Bronchial epithelial cell (primary cell): Measurements from ENCODE around the gene SYT5. TPM values are rescaled to one million over a fixed set of nuclear protein-coding genes. Genes with fewer than 3 reads are reported as not detected.
A peak's percentile ranks its signal among the peaks of the same experiment; 100 is the strongest.

ENCODE experiments used
- DNase-seq: peaks from one replicate; pipeline ENCODE4 v3.0.0-alpha.2; 2010; ENCODE audit warnings: low read depth
- FAIRE-seq: peaks from 2 replicates; lab custom pipeline; 2011; peaks lifted over from hg19 to GRCh38; lab: Jason Lieb, UNC
- H3K27me3 ChIP-seq: 2 replicates; pipeline ENCODE4 v1.5.1; 2011; ENCODE audit warnings: low read length; ENCODE audit not compliant: control insufficient read depth, insufficient read depth
- H3K36me3 ChIP-seq: 2 replicates; pipeline ENCODE4 v1.5.1; 2011; ENCODE audit warnings: low read length; ENCODE audit not compliant: control insufficient read depth, insufficient read depth
- H3K4me3 ChIP-seq: 2 replicates; pipeline ENCODE4 v1.5.1; 2011; ENCODE audit warnings: mild to moderate bottlenecking, low read depth, low read length, control low read depth
- total RNA-seq: library from RNA; depleted of rRNA; stranded (reverse); fragments of >200 nt; gene quantifications from 2 replicates; pipeline ENCODE4 v1.2.1, GENCODE V29; 2014
- TF ChIP-seq, protein P1 (sequence below): IDR thresholded peaks from 2 replicates; pipeline ENCODE4 v1.5.1; 2011; ENCODE audit warnings: mild to moderate bottlenecking, moderate library complexity, low read length, control low read depth, inconsistent platforms; ENCODE audit not compliant: insufficient read depth, severe bottlenecking

The SYT5 gene
- total RNA-seq, 1 donor from 2014 or later = 0.26 TPM

DNA sequence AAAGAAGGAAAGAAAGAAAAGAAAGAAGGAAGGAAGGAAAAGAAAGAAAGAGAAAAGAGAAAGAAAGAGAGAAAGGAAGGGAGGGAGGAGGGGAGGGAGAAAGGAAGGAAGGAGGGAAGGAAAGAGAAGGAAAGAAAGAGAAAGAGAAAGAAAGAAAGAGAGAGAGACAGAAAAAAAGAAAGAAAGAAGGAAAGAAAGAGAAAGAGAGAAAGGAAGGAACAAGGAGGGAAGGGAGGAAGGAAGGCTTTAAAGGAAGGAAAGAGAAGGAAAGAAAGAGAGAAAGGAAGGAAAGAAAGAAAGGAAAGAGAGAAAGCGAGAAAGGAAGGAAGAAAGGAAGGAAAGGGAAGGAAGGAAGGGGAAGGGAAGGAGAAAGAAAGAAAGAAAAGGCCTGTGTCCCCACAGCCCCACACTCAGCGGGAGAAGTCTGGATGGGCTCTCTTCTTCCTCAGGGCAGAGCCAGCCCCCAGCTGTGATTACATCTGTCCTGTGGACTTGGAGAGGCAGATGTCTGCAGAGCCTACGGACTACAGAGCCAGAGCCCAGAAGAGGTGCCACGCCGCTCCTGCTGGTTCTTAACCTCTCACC is 19.6 kb upstream of the SYT5 start:
- no peak for FAIRE-seq
- Histone ChIP-seq H3K4me3 (no peak overlapping the region), H3K36me3 (no peaks in the 10 kb centered on the region), H3K27me3 (no peaks in the 10 kb centered on the region)
- TF ChIP-seq, protein P1, sequence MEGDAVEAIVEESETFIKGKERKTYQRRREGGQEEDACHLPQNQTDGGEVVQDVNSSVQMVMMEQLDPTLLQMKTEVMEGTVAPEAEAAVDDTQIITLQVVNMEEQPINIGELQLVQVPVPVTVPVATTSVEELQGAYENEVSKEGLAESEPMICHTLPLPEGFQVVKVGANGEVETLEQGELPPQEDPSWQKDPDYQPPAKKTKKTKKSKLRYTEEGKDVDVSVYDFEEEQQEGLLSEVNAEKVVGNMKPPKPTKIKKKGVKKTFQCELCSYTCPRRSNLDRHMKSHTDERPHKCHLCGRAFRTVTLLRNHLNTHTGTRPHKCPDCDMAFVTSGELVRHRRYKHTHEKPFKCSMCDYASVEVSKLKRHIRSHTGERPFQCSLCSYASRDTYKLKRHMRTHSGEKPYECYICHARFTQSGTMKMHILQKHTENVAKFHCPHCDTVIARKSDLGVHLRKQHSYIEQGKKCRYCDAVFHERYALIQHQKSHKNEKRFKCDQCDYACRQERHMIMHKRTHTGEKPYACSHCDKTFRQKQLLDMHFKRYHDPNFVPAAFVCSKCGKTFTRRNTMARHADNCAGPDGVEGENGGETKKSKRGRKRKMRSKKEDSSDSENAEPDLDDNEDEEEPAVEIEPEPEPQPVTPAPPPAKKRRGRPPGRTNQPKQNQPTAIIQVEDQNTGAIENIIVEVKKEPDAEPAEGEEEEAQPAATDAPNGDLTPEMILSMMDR = no peak
- no peak for DNase-seq

DNA sequence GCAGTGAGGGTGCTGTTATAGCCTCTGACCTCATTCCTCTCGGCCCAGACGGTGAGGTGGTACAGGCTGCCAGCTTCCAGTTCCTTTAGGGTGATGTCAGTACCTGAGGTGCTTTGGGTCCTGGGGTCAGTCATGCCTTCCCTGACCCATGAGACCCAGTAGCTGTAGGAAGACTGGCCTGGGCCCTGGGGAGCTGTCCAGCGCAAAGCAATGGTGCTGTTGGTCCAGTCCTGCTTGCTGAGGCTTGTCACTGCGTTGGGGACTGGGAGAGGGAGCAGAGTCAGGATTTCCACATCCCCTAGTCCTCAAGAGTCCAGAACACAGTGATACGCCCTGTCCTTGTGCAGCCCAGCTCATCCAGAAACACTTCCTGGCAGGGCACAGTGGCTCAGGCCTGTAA is 18.6 kb upstream of the SYT5 start:
- H3K4me3 ChIP-seq = no peak overlapping the region
- TF ChIP-seq, protein P1 = no peak
- no peaks in the 10 kb centered on the region for H3K27me3 ChIP-seq
- FAIRE-seq (no peak), DNase-seq (peak; percentile 17)
- no peaks in the 10 kb centered on the region for H3K36me3 ChIP-seq

DNA sequence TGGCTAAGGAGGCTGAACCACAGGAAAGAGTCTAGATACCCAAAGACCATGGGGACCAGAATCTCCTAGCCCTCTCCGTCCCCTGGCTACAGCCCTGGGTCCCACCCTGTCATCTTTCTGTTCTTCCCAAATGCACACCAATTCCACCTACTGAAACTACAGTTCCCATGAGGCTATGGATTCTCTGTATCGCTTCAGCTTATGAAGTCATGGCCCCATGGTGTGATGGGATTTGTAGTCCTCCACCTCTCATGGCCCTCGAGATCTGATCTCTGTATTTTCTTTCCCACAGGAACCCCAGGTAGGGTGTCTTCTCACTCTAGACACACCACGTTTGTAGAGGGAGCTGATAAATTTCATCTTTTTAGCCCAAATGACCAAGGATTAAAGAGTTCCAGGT is 17.4 kb upstream of the SYT5 start:
- no peak overlapping the region for H3K4me3 ChIP-seq
- DNase-seq = no peak
- H3K36me3 ChIP-seq = no peaks in the 10 kb centered on the region
- TF ChIP-seq, protein P1 = no peak
- FAIRE-seq = no peak
- no peaks in the 10 kb centered on the region for H3K27me3 ChIP-seq

DNA sequence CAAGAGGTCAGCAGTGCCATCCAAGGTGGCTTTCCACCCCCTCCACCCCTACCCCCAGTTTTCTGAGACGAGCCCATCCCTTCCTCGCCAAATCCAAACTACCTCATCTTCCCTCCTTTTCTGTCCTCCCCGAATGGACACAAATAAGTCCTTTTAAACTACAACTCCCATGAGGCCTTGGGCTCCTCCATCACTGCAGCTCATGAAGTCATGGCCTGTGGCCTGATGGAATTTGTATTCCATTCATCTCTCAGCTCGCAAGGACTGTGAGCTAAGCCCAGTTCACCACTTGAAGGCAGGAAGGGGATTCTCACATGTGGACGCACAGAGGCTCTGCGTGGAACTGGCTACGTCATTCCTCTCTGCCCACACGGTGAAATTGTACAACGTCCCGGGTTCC is 16.7 kb upstream of the SYT5 start:
- H3K4me3 ChIP-seq = no peak overlapping the region
- no peaks in the 10 kb centered on the region for H3K27me3 ChIP-seq
- no peak for DNase-seq
- TF ChIP-seq, protein P1 = no peak
- no peaks in the 10 kb centered on the region for H3K36me3 ChIP-seq
- no peak for FAIRE-seq

DNA sequence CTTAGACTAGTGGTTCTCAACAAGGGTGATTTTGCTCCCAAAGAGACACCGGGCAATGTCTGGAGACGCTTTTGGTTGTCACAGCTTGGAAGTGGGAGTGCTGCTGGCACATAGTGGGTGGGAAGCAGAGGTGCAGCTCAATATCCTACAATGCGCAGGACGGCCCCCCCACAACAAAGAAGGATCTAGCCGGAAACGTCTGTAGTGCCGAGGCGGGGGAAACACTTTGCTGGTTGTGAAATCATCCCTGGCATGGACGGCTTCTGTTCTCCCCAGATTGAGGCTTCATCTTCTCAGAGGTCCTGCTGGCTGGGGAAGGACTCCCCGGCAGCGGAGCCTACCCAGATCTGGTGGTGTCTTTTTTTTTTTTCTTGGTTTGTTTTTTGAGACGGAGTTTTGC is 13.4 kb upstream of the SYT5 start:
- no peak for DNase-seq
- Histone ChIP-seq H3K27me3 (no peaks in the 10 kb centered on the region), H3K4me3 (no peak overlapping the region), H3K36me3 (no peaks in the 10 kb centered on the region)
- no peak for FAIRE-seq
- TF ChIP-seq, protein P1 = no peak

DNA sequence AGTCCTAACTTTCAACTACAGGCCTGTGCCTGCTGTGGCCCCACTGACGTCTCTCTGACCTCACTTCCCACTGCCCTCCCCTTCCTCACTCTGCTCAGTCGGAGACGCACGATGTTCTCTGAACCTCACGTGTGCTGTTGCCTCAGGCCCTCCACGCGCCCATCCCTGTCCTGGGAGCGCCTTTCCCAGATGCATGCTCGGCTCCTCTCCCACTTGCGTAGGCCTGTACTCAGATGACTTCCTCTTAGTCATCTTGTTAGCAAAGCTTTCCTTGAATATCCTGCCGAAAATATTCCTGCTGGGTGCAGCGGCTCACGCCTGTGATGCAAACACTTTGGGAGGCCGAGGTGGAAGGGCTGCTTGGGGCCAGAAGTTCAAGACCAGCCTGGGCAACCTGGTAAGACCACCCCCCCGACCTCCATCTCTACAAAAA is 9.3 kb upstream of the SYT5 start:
- peak; percentile 91 for FAIRE-seq
- Histone ChIP-seq H3K27me3 (no peaks in the 10 kb centered on the region), H3K36me3 (no peaks in the 10 kb centered on the region), H3K4me3 (no peak overlapping the region)
- TF ChIP-seq, protein P1 = no peak
- peak; percentile 99 for DNase-seq
